ENCODE results near the gene GNB1.
"Not testable (repeated sequence)": the region's sequence is repeated elsewhere in the genome, so short reads cannot be mapped to it uniquely, and the experiment has no call there.

GNB1 gene

DNA sequence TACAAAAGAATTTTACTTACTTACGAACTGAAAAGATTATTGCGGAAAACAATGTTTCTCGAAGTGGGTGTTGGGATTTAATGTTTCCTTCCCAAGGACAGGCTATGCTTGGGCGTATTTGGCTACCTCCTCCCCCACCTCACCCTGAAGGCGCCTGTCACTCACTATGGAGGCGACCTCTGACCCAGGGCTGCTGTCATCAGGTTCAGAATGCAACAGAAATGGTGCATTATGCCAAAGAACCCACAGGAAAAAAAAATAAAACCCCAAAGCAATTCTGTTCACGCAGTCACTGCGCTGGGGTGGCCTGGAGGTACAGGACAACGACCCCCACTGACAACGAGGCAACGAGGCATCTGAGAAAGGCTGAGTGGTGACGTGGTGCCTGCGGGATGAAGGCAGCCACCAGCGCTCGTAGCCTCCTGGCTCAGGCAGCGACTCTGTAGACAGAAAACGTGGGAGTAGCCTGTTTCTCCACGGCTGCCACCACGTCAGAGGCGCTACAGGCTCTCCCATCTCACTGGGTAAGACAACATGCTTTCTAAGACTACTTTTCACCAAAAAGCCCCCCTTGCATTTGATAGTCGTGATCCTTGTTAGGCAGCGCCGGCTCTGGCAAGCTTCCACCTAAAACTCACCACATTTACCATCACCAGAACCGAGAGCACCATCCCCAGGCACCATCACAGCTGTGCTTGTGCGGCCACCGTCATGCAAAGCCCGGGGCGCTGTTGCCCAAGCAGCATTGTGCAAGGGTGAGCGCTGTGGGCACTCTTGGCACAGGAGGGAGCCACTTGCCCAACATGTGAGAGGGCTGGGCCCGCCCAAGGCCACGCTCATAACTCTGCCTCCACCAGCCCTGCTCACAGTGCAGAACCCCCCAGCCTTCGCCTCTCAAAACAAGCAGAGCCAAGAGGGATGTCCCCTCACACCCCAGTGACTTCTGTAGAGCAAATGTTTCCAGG lies 126.9 kb downstream of the GNB1 start:
- no peak for DNase-seq (ENCODE audit: low read depth in 2 of 2)

GRCh38 chr1:1761504-1762376 lies 129.1 kb downstream of the GNB1 start:
- no peak for DNase-seq (ENCODE audit: low read depth in 2 of 2)

GRCh38 chr1:1760715-1761114 lies 130.2 kb downstream of the GNB1 start:
- DNase-seq (ENCODE audit: low read depth in 2 of 2): no peak

DNA sequence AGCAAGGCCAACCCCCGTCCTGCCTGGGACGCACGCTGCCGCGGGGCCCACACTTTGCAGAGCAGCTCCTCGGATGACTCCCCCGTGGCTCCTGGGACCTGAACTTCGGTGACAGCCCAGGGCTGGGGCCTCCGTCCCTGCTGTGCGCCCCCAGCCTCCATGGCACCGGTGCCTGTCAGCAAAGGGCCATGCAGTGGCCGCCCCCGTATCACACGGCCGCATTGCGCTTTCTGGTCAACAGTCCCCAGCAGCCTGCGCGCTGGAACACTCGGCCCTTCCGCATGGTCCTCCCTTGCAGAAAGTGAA lies 130.6 kb downstream of the GNB1 start:
- DNase-seq (ENCODE audit: low read depth in 2 of 2): no peak

- DNase-seq (ENCODE audit: low read depth in 2 of 2): no peak
These were observed 131.2 kb downstream of the GNB1 start for GRCh38 chr1:1759456-1760344.

- DNase-seq (ENCODE audit: low read depth in 2 of 2): no peak
These were observed 132.0 kb downstream of the GNB1 start for GRCh38 chr1:1758692-1759455.

DNA sequence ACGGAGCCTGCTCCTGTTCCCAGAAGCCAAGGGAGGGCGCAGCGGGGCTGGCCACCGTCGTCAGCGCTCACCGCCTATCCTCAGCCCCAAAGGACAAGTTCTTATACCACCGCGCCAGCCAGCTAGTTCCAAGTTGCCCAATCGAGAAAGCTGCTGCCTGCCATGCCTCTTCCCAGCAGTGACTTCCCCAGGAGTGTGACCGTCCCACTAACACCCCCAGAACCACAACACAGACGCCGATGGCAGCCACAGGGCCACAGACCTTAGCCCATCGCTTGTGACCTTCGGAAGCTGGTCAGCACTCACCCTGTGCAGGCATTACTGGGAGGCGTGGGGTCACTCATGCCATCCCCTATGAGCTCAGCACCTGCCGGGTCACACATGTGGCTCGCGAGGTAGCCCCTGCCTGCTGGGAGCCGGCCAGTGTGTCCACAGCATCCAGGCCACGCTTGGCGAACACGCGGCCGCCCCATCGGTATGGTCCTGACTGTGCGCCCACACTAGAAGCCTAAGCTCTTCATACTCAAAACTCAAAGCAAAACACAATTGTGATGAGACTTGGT lies 132.7 kb downstream of the GNB1 start:
- DNase-seq (ENCODE audit: low read depth in 2 of 2): no peak

DNA sequence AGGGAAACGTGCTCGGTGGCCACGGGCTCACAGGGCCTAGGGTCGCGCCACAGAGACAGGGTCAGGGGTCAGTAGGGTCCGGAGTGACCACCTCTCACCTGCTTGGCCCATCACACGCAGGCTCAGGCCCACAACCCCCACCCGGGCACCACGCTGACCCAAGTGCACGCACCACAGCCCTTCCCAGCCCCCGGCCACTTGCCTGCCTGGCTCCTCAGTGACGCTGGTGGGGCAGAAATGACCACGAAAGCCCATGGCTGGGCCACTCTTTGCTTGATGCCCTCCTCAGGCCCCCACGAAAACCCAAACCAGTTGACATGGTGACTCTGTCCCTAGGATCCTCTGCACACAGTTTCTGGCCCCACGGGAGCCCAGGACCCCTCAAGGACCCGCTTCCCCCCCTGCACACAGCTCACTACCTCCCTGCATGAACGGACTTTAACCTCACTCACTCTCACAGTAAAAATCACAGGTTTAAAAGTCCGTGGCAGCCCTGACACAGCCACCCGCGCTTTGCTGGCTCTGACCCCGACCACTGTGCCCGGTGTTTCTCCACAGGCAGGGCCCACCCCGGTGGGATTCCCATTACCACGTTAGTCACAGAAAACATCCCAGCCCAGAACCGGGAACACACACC lies 133.3 kb downstream of the GNB1 start:
- DNase-seq (ENCODE audit: low read depth in 2 of 2): no peak

DNA sequence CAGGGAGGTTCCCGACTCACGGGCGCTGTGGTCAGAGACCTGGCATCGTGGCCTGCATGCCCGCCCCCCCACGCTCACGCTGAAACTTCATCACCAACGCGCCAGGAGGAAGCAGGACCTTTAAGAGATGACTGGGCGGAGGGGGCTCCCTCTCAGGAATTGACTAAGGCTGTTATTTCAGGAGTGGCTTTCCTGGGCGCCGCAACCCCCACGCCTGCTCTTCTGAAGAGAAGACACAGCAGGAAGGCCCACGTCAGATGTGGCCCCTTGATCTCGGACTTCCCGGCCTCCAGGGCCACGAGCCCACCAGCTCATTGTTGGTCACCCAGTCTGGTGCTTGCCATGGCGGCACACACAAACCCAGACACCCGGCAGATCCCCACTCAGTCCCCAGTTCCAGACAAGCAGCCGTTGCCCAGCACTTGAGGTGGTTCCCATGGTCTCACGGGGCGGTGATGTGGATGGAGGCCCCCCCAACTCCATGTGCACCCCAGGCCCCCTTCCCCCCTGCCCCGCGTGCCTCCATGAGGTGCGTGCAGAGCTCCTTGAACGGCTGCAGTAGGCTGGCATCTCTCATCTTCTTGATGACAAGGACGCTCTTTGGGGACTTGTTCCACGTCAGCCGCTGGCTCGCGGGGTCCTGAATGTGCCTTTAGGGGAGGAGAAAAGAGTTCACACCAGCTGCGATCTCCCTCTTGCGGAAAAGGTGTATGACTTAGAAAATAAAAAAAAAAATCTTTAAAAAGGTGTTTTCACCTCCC lies 134.0 kb downstream of the GNB1 start:
- no peak for DNase-seq (ENCODE audit: low read depth in 2 of 2)

- no peak for DNase-seq (ENCODE audit: low read depth in 2 of 2)
These were observed 135.0 kb downstream of the GNB1 start for GRCh38 chr1:1755852-1756251.

DNA sequence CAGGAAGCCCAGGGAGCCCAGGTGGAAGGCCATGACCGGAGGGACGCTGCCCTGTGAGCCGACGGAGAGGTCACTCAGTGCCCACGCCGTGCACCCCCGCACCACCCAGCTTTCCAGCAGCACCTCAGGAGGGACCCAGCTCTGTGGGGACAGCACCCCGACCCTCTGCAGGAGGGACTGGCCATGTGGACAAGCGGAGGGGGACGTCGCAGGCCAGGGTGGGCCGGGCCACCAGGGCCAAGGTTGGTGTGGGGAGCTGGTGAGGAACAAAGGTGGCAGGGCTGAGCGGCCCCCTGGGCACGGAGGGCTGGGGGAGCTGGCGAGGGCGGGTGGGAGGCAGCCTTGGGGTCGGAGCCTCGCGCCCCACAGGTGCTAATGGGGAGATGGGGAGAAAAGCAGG lies 135.5 kb downstream of the GNB1 start:
- DNase-seq (ENCODE audit: low read depth in 2 of 2): no peak

GRCh38 chr1:1754051-1754815 lies 136.7 kb downstream of the GNB1 start:
- no peak for DNase-seq (ENCODE audit: low read depth in 2 of 2)

- DNase-seq (ENCODE audit: low read depth in 2 of 2): no peak
These were observed 137.3 kb downstream of the GNB1 start for GRCh38 chr1:1753607-1754005.

DNA sequence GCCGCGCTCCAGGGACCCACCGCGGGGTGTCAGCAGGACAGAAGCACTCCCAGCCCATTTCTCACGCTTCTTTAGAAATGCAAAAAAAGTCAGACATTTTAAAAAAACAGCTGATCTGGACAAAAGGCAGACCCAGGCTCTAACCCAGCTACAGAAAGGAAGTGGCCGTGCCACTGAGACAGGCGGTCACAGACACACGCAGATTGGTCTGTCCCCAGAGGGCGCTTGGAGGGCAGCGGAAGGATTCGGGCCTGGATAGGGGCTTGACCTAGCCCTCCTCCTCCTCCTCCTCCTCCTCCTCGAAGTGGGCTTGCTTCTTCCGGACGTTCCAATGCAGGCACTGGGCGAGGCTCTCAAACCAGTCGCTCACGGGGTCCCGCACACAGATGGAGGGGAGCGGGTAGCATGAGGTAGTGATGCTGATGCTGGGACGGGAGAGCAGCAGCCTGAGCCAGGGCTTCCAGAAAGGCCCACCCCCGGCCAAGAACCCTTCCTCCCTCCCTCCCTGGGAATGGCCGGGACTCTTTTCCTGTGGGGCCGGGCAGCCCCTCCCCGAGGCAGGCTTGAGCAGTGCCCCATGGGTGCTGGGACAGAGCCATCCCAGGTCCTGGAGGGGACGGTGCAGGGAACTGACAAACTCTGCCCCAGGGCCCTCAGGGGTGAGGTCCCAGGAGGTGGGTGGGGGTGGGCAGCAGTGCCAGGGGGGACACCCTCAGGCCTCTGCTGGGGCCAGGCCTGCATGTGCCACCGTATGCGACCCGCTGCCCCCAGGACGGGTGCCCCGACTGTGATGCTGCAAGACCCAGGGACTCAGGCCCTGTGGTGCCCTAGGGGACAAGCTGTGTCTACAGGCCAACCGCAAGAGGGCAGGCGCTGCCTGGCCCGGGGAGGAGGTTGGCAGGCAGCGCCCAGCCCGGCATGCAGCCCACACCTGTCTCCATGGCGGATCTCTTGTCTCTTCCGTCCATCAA lies 138.0 kb downstream of the GNB1 start:
- no peak for DNase-seq (ENCODE audit: low read depth in 2 of 2)

- DNase-seq (ENCODE audit: low read depth in 2 of 2): no peak
These were observed 138.7 kb downstream of the GNB1 start for GRCh38 chr1:1752190-1752589.

DNA sequence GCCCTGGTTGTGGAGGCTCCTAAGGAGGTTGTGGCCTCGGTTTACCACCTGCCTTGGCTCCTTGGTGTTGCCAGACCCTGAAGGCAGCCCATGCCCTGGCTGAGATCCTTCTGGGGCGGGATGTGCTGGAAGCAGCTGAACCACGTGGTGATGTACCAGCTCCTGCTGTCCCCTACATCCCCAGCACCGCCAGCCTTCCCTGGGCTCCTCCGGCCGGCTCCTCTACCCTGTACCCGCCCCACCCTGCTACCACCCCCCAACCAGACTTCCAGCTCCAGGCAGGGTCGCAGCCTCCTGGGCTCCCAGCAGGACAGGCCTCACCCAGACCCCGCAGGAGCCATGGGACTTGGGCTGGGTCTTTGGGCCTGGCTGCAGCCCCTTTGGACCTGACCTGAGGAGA lies 140.9 kb downstream of the GNB1 start:
- DNase-seq (ENCODE audit: low read depth in 2 of 2): not testable (repeated sequence)

DNA sequence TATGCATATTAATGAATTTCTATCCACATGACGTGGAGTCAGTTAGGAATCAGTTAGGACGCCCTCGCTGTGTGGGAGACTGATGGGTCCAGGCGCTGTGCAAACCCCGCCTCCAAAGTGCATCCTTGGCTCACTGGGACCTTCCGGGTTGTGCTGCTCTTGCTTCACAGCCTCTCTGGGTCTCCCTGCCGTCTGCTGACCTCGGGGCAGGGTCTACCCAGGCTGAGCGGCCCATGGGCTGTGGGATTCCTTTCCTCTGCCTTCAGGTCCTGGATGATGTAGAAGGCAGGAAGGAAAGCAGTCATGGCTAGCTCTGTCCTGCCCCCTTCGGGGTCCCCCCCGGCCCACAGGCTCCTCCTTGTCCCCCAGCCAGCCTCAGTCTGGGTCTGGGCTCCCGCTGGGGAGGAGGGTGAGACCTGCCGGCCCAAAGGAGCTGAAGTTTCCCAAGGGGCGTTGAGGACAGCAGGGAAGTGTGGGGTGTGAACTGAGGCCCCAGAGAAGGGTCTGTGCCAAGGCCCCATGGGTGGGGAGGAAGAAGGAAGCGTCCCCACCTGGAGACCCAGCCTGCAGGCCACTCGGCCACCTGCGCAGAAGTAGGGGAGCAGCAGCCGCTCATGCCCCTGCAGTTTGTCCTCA lies 142.1 kb downstream of the GNB1 start:
- no peak for DNase-seq (ENCODE audit: low read depth in 2 of 2)

All from stimulated activated CD8-positive, alpha-beta memory T cell treated with anti-CD3 and anti-CD28 coated beads, Interleukin-15, amount 100 ng/mL, for 4 hours (primary cell).